ENCODE data around the gene SLC23A3. TPM values are rescaled to one million over a fixed set of nuclear protein-coding genes. Genes with fewer than 3 reads are reported as not detected.

The SLC23A3 gene
- total RNA-seq, 1 experiment from 2014 or later: 7.1 TPM

DNA sequence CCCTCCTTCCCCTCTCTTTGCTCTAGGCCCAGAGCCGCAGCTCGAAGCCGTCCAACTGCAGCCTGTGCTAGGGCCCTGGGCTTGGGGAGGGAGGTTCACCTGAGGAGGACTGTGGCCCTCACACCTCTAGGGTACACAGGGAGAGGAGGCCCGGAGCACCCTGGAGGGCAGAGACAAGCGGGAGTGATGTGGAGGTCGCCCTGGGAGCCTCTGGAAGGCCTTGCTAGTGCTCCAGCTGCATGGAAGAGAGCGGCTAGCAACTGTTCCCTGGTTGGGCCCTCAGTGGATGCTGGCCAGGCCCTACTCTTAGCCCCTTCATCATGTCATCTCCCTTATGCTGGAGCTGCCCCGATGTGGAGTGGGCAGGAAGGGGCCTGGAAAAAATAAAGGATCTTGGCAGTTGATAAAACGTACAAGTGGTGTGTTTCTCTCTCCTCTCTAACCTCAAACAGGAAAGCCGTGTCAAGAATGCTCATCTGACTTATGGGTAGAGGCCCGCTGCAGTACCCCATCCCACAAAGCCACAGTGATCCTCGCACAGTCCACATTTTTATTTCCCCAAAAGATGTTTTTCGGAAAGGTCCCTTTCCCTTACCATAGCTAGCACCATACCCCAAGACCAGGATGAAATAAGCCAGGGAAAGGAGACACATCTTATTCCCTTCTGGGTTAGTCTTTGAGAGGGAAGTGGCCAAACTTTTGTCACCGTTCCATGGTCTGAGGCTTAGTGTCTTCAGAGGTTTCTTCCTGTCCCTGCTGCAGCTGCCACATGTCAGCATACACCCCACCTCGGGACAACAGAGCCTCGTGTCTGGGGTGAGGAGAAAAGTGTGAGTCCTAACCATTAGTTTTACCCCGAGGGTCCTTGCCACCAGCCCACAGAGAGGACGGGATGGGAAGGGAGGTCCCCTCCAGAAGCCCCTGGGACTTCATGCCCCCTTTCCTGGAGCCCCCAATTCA lies 39.7 kb upstream of the SLC23A3 start:
- TF ChIP-seq, protein P1, sequence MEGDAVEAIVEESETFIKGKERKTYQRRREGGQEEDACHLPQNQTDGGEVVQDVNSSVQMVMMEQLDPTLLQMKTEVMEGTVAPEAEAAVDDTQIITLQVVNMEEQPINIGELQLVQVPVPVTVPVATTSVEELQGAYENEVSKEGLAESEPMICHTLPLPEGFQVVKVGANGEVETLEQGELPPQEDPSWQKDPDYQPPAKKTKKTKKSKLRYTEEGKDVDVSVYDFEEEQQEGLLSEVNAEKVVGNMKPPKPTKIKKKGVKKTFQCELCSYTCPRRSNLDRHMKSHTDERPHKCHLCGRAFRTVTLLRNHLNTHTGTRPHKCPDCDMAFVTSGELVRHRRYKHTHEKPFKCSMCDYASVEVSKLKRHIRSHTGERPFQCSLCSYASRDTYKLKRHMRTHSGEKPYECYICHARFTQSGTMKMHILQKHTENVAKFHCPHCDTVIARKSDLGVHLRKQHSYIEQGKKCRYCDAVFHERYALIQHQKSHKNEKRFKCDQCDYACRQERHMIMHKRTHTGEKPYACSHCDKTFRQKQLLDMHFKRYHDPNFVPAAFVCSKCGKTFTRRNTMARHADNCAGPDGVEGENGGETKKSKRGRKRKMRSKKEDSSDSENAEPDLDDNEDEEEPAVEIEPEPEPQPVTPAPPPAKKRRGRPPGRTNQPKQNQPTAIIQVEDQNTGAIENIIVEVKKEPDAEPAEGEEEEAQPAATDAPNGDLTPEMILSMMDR (conservative IDR thresholded peaks at IDR 0.05): no peak
- no peak for TF ChIP-seq EZH2 (IDR thresholded peaks at IDR 0.05; ENCODE audit: low read depth)
- intact Hi-C loops (cut with micrococcal nuclease; ENCODE audit: unreplicated experiment): no loop called here

DNA sequence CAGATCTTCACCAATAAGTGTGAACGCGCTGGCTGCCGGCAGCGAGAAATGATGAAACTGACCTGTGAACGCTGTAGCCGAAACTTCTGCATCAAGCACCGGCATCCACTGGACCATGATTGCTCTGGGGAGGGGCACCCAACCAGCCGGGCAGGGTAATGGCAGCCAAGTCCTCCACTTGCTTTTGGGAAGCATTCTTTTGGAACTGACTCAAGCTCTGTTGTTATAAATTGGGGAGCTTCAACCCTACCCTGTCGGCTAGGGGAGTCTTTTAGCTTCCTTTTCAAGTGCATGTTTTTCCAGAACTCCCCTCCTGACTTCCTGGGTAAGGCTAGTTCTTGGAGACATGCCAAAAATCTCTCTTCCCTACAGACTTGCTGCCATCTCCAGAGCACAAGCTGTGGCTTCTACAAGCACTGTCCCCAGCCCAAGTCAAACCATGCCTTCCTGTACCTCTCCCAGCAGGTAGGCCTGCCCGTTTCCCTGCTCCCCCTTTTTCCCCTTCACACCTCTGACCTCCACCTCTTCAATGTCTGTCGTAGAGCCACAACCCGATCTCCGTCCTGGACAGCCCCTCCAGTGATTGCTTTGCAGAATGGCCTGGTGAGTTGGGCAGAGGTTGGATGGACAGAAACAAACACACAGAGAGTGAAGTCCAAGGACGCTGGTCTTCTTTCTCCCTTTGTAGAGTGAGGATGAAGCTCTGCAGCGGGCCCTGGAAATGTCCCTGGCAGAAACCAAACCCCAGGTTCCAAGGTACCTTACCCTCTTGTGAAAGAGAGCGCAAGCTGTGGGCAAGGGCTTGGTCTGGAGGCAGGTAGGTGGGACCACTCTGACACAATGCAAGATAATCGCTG lies 38.3 kb upstream of the SLC23A3 start:
- TF ChIP-seq EZH2 (IDR thresholded peaks at IDR 0.05; ENCODE audit: low read depth): no peak
- TF ChIP-seq, protein P1 (conservative IDR thresholded peaks at IDR 0.05): no peak
- no TSS peak for BruUV-seq (replicated peaks)
- peak overlapping the region; percentile 100 for H3K4me2 ChIP-seq
- H3K9me3 ChIP-seq (ENCODE audit: insufficient read depth, low read depth): no peaks in the 10 kb centered on the region
- H3K4me1 ChIP-seq (replicated peaks; ENCODE audit: insufficient read depth): peaks cover 18% of the 10 kb centered on the region
- POLR2A ChIA-PET (ENCODE audit: unreplicated experiment): interaction anchor here (1.1 kb wide), 1 partner anchor 10 kb away, joined by 17 read pairs; no protein-coding TSS in a partner anchor
- H3F3A ChIP-seq (ENCODE audit: insufficient read depth, low read depth): peaks cover 14% of the 10 kb centered on the region; the same call in 1 of the 2 replicates
- H4K20me1 ChIP-seq (ENCODE audit: insufficient read depth): no peaks in the 10 kb centered on the region
- 0 out of 2 replicates have a peak overlapping the region, but pooled peaks have one; percentile 16 for H3K27ac ChIP-seq
- intact Hi-C loops (cut with micrococcal nuclease; ENCODE audit: unreplicated experiment): loop anchor here (1.0 to 2.0 kb wide), 3 partner anchors 9 to 71 kb away; partner anchors contain the start of genes CNPPD1 and DNAJB2
- CTCF ChIA-PET: interaction anchor here (0.6 kb wide), 1 partner anchor 128 kb away, joined by 3 read pairs; no protein-coding TSS in a partner anchor
- DNase-seq: peak in 1 of 2 experiments; percentile 54
- H3K4me3 ChIP-seq: peak overlapping the region; percentile 78; the same call in 1 of the 2 replicates
- H2AFZ ChIP-seq: no peak overlapping the region
- no peaks in the 10 kb centered on the region for H3K79me2 ChIP-seq (ENCODE audit: low read depth)
- no peaks in the 10 kb centered on the region for H3K9me2 ChIP-seq (ENCODE audit: insufficient read depth)
- no peaks in the 10 kb centered on the region for H3K27me3 ChIP-seq (ENCODE audit: insufficient read depth, low read depth)
- H3K36me3 ChIP-seq (ENCODE audit: low read depth): no peaks in the 10 kb centered on the region

More for the DNA sequence above, 39.7 kb upstream of the SLC23A3 start:
- ChIA-PET POLR2A (ENCODE audit: unreplicated experiment) (no interaction called here), CTCF (no interaction called here)
- Histone ChIP-seq H3K27me3 (ENCODE audit: insufficient read depth, low read depth) (no peaks in the 10 kb centered on the region), H3K9me3 (ENCODE audit: insufficient read depth, low read depth) (no peaks in the 10 kb centered on the region), H3K79me2 (ENCODE audit: low read depth) (no peaks in the 10 kb centered on the region), H3K9me2 (ENCODE audit: insufficient read depth) (no peaks in the 10 kb centered on the region), H4K20me1 (ENCODE audit: insufficient read depth) (no peaks in the 10 kb centered on the region), H3K4me2 (no peak overlapping the region), H3K27ac (no peak overlapping the region), H3K4me3 (no peak overlapping the region), H3K4me1 (replicated peaks; ENCODE audit: insufficient read depth) (peaks cover 18% of the 10 kb centered on the region), H3K36me3 (ENCODE audit: low read depth) (no peaks in the 10 kb centered on the region), H3F3A (ENCODE audit: insufficient read depth, low read depth) (peaks cover 14% of the 10 kb centered on the region; the same call in 1 of the 2 replicates), H2AFZ (no peak overlapping the region)
- no peak for DNase-seq
- BruUV-seq (replicated peaks): no TSS peak

All from PC-9 (cell line).